AG10803 (cell line): ENCODE data around the gene CDC14B.

Experiments used
- DNase-seq: peaks from one replicate; pipeline ENCODE4 v3.0.0; 2010; ENCODE audit warnings: low read depth
- H3K4me3 ChIP-seq: 2 replicates; pipeline ENCODE4 v1.5.1; 2011; ENCODE audit warnings: mild to moderate bottlenecking, low read length, control low read depth
- TF ChIP-seq, protein P1 (sequence below): conservative IDR thresholded peaks from 2 replicates; pipeline ENCODE4 v1.5.1; 2011; ENCODE audit warnings: mild to moderate bottlenecking, low read length, control low read depth, inconsistent platforms

The CDC14B gene

DNA sequence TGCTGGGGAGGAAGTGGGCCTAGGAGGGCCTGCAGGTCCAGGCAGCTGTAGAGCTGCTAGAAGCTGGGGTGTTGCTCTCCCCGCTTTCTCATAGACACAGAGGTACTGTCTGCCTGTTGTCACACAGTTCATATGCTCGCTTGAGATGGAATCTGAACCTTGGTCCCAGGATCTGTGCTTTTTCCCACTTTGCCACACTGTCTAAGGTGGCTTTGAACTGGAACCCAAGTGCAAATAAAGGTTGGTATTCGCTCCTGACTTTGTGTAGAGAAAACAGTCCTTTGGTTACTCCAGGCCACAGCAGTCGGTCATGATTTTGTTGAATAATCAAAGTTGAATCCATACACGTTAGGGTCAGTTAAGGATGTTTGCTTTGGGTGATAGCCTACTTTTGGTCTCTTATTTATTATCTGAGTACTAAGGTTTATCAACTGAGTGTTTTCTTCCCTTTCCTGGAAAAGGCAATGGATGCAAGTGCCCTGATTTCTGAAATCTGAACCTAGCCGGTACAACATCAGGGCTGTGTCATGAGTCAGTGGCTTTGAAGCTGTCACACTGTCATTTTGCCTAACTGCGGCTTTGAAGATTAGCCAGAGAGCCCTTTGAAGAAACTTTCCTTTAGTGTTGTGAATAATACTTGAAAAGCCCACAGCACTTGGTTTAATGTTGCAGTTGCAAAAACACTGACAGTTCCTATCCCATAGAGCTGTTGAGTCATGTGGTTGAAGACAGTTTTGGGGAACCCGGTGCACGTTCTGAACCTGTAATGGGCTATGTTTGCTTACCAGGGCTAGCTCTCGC is 128.4 kb downstream of the CDC14B start:
- H3K4me3 ChIP-seq = no peak overlapping the region
- no peak for DNase-seq
- TF ChIP-seq, protein P1, sequence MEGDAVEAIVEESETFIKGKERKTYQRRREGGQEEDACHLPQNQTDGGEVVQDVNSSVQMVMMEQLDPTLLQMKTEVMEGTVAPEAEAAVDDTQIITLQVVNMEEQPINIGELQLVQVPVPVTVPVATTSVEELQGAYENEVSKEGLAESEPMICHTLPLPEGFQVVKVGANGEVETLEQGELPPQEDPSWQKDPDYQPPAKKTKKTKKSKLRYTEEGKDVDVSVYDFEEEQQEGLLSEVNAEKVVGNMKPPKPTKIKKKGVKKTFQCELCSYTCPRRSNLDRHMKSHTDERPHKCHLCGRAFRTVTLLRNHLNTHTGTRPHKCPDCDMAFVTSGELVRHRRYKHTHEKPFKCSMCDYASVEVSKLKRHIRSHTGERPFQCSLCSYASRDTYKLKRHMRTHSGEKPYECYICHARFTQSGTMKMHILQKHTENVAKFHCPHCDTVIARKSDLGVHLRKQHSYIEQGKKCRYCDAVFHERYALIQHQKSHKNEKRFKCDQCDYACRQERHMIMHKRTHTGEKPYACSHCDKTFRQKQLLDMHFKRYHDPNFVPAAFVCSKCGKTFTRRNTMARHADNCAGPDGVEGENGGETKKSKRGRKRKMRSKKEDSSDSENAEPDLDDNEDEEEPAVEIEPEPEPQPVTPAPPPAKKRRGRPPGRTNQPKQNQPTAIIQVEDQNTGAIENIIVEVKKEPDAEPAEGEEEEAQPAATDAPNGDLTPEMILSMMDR = no peak

DNA sequence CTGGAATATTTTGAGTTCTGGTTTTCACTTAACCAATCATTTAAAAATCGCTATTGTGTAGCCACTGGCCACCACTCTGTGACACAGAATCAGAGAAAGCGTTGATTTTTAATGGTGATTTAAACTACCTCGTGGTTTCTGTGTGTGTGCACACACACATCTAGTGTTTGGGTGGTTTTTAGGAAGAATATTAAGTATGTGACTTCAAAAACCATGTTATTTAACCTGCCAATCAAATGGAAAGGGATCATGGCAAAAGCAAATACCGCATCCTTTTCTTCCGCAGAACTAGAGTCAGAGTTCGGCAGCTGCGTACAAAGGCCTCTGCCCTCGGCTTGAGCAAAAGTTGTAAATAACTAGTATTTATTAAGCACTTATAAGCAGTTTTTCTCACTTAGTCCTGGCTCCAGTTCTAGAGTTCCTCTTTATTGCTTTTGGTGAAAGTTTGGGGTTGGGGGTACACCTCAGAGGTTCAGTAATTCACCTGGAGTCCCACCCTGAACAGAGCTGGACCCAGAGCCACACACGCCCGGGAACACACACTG is 129.0 kb downstream of the CDC14B start:
- TF ChIP-seq, protein P1 = no peak

DNA sequence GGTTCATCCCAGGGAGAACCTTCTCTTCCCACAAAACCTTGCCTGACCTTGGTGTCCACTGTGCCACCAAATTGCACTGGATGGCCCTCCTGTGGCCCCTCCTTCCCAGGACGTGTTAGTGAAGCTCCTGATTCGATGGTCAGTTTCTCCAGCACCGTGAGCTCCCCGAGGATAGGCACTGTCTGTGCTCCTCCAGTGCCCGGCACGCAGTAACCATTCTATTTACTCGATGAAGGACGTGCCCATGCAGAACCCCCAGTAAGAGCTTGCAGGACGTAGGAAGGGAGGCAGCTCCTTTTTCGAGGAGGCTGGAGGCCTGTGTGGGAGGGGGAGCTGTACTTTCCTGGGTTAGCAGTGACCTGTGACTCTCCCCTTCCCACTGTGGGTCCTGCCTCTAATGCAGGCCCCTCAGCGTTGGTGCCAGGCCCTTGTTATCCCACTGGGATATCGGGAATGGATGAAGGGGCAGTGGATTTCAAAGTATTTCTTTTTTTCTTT is 130.1 kb downstream of the CDC14B start:
- TF ChIP-seq, protein P1 = no peak
- DNase-seq = no peak
- H3K4me3 ChIP-seq = no peak overlapping the region

More for the DNA sequence above, 129.0 kb downstream of the CDC14B start:
- no peak for DNase-seq
- no peak overlapping the region for H3K4me3 ChIP-seq

DNA sequence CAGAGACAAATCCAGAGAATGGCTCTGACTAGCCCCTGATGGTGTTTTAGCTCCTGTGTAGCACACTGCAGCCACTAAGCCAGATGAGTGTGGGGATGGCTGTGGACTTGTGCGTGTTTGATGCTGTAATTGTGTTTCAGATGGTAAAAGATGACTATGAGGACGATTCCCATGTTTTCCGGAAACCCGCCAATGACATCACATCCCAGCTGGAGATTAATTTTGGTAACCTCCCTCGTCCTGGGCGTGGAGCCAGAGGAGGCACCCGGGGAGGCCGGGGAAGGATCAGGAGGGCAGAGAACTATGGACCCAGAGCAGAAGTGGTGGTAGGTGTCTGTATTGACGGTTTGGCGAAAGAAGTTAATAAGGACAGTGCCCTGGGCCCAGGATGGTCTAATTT is 131.7 kb downstream of the CDC14B start:
- TF ChIP-seq, protein P1 = no peak
- H3K4me3 ChIP-seq = no peak overlapping the region
- peak; percentile 73 for DNase-seq

DNA sequence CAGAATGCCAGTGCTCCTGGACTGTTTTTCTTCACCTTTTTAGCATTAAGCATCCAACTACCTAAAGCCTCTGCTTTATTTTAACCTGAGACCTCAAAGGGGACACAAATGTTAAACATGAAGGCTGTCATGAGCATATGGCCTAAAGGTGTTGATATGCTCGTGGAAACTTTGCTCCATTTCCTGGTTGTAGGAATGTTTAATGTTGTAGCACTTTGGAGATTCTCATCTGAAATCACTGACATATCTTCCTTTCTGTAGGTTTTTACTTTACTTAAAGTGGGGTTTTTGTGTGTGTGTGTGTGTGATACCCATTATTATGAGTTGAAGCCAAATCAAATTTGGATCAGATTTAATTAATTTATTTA is 132.6 kb downstream of the CDC14B start:
- TF ChIP-seq, protein P1 = no peak
- no peak overlapping the region for H3K4me3 ChIP-seq
- DNase-seq = no peak

DNA sequence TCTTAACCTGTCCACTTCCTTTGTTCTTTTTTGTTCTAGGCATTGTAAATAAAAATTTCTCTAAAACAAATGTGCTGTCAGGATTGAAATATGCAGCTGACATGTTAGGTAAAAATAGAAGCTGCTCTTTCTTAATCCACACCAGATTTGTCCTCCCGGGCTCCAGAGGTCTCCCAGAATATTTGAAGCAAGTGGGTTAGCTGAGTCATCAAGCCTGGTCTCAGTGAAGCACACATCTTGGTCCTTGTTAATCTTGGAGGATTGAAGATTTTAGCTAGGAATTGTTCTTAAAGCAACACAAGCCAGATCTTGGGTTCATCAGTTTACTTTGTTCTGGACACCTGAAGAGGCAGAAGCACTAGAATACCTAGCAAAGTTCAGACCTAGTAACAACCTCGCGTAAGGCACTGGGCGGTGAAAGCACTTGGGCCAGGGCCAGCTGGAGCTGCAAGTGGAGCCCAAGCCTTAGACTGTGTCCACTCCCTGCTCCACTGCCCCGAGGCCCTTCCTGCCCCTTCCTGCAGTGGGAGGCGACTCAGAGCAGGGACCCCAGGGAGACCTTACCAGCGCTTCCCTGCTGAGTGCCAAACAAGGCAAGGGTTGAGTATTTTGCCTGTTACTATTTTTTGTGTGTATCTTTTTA is 133.1 kb downstream of the CDC14B start:
- TF ChIP-seq, protein P1 = no peak
- peak; percentile 89 for DNase-seq
- H3K4me3 ChIP-seq = no peak overlapping the region
